Progenitor cell of endocrine pancreas (in vitro differentiated cells): ENCODE measurements around the gene ANXA2. TPM values are rescaled to one million over a fixed set of nuclear protein-coding genes. Genes with fewer than 3 reads are reported as not detected.
A peak's percentile ranks its signal among the peaks of the same experiment; 100 is the strongest.

Experiments used
- DNase-seq: peaks from one replicate; pipeline ENCODE4 v3.0.0; 2021; ENCODE audit warnings: low spot score; ENCODE audit not compliant: unreplicated experiment
- H3K27ac Mint-ChIP-seq: 2 replicates; pipeline ENCODE4 v1.8.0; 2021; ENCODE audit warnings: mild to moderate bottlenecking, moderate library complexity, mixed read lengths
- H3K27me3 Mint-ChIP-seq: 2 replicates; pipeline ENCODE4 v1.8.0; 2021; ENCODE audit warnings: mixed read lengths
- H3K36me3 Mint-ChIP-seq: 2 replicates; pipeline ENCODE4 v1.8.0; 2022; ENCODE audit warnings: mixed read lengths; ENCODE audit not compliant: insufficient read depth
- H3K4me1 Mint-ChIP-seq: 2 replicates; pipeline ENCODE4 v1.8.0; 2021; ENCODE audit warnings: low read depth, mixed read lengths
- H3K4me3 Mint-ChIP-seq: 2 replicates; pipeline ENCODE4 v1.8.0; 2021; ENCODE audit warnings: low read depth, mild to moderate bottlenecking, moderate library complexity, mixed read lengths
- H3K9me3 Mint-ChIP-seq: 2 replicates; pipeline ENCODE4 v1.8.0; 2021; ENCODE audit warnings: low read depth, mixed read lengths
- total RNA-seq: library from RNA; stranded (reverse); gene quantifications from 2 replicates; pipeline ENCODE4 v1.2.1, GENCODE V29; 2021
- TF ChIP-seq, protein P1 (sequence below): fragments of 200-600 bp; sonication (generic); IDR thresholded peaks from one replicate; pipeline ENCODE4 v1.5.0; 2021; ENCODE audit warnings: antibody characterized with exemption, mild to moderate bottlenecking; ENCODE audit not compliant: unreplicated experiment

The ANXA2 gene
- total RNA-seq, 1 donor from 2014 or later, result 311 TPM

DNA sequence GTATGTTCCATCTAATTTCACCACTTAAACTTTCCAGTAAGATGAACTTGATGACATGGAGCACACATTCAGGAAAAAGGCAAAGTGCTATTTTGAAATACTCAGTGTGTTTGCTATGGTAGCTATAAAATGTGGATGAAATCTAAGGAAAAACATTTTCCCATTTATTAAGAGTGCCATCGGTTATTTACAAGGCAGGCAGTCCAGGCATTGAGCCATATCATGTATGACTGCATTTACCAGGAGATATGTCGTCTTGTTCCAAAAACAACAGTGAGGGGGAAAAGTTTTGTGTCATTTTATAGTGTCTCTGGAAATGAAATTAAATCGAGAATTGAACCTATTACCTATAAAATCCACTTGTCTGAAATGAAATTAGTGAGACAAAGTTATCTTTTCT is 13.7 kb downstream of the ANXA2 start:
- no peak for DNase-seq
- Mint-ChIP-seq H3K36me3 (peaks cover 35% of the 10 kb centered on the region), H3K4me3 (no peak overlapping the region), H3K4me1 (peaks cover 17% of the 10 kb centered on the region), H3K9me3 (peaks cover 5% of the 10 kb centered on the region), H3K27me3 (no peaks in the 10 kb centered on the region), H3K27ac (no peak overlapping the region)
- TF ChIP-seq, protein P1, sequence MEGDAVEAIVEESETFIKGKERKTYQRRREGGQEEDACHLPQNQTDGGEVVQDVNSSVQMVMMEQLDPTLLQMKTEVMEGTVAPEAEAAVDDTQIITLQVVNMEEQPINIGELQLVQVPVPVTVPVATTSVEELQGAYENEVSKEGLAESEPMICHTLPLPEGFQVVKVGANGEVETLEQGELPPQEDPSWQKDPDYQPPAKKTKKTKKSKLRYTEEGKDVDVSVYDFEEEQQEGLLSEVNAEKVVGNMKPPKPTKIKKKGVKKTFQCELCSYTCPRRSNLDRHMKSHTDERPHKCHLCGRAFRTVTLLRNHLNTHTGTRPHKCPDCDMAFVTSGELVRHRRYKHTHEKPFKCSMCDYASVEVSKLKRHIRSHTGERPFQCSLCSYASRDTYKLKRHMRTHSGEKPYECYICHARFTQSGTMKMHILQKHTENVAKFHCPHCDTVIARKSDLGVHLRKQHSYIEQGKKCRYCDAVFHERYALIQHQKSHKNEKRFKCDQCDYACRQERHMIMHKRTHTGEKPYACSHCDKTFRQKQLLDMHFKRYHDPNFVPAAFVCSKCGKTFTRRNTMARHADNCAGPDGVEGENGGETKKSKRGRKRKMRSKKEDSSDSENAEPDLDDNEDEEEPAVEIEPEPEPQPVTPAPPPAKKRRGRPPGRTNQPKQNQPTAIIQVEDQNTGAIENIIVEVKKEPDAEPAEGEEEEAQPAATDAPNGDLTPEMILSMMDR, result no peak

DNA sequence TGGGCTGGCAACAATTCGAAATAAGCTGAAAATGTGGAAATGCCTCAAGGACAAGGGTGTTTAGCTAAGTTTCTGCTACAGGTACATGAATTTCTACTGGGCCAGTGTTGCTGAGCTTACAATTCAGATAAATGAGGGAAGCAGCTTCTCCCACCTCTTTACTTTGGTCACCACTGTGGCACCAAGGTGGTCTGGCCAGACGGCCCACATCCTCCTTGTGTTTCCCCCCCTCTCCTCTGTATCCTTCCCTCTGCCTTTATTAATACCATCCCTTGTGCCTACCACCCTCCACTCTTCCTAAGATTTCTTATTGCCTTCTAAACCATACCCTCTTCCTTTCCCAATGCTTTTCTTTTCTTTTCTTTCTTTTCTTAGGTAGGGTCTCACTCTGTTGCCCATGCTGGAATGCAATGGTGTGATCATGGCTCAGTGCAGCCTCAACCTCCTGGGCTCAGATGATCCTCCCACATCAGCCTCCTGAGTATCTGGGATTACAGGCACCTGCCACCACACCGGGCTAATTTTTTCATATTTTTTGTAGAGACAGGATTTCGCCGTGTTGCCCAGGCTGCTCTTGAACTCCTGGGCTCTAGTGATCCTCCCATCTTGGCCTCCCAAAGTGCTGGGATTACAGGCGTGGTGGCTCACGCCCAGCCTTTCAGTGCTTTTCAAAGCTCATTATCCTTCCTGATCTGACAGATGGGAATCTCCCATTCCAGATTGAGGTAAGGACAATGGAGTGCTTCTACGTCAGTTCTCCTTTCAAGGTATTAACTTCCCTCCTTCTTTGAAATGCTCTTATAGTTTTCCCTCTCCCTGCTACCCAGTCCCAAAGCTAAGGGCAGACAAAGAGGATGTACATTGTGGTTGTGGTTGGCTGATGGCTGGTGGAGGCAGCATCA is 14.8 kb downstream of the ANXA2 start:
- TF ChIP-seq, protein P1, result no peak
- Mint-ChIP-seq H3K4me3 (no peak overlapping the region), H3K27ac (peak overlapping the region; percentile 53), H3K27me3 (no peaks in the 10 kb centered on the region), H3K9me3 (peaks cover 5% of the 10 kb centered on the region), H3K4me1 (peaks cover 15% of the 10 kb centered on the region), H3K36me3 (peaks cover 36% of the 10 kb centered on the region)
- DNase-seq, result no peak

DNA sequence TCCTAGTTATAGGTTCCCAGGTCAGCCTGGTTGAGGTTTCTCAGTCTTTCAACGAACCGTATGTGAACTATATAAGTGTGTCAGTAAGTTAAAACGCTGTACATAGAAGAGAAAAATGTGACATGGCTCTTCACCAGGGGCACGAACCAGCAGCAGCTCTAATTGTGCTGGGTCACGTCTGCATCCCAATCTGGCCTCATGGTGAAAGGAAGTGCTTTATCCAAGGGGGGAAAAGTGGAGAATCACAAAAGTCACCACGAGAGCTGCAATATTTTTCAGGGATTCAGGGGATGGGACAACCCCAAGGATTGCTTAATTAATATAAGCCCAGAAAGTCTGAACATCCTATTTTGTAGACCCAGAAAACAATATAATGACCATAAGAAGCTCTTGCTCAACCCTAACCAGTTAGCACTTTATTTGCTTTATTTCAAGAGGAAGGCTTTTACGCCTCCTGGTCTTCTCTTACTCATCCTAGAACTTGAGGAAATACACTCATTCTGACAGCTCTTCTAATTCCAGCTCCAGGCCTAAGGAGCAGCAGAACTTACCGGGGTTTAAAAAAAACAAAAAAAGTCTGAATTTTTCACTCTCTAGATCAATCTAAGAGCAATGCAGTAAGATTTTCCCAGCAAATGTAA is 16.5 kb downstream of the ANXA2 start:
- TF ChIP-seq, protein P1, result no peak
- Mint-ChIP-seq H3K27ac (peak overlapping the region; percentile 35), H3K36me3 (peaks cover 32% of the 10 kb centered on the region), H3K27me3 (no peaks in the 10 kb centered on the region), H3K4me1 (peaks cover 14% of the 10 kb centered on the region), H3K4me3 (no peak overlapping the region), H3K9me3 (no peaks in the 10 kb centered on the region)
- DNase-seq, result no peak

DNA sequence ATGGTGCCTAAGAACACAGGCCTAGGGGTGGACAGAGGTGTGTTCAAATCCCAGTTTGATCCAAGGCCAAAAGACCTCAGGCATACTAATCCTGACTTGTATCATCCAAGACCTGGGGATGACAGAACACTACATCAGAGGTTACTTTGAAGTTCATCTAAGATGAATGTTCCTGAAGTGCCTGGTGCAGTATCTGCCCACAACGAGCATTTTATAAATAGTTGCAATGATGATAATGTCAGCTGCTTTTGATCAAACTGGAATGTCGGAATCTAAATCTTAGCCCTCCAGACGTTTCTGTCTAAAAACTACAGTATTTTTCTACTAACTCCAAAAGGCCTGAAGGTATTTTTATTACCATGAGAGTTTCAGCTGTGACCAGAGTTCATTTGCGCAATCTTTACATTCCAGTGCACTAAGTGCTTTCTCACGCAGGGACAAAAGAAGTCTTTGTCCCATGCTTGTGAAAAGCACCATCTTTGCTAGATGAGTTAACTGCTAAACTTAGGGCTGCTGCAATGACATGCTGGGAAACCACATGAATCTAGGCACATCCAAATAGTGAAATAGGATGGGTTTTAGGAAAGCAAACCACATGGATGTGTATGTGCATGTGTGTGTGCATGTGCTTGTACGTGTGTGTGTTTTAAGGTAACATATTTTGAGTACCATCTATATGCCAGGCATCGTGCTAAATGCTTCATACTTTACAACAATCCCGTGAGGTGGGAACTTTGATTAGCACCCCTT is 18.1 kb downstream of the ANXA2 start:
- H3K27ac Mint-ChIP-seq, result peak overlapping the region; percentile 98
- peaks cover 32% of the 10 kb centered on the region for H3K36me3 Mint-ChIP-seq
- TF ChIP-seq, protein P1, result no peak
- H3K4me1 Mint-ChIP-seq, result peaks cover 30% of the 10 kb centered on the region
- no peaks in the 10 kb centered on the region for H3K27me3 Mint-ChIP-seq
- H3K4me3 Mint-ChIP-seq, result peak overlapping the region; percentile 5
- no peaks in the 10 kb centered on the region for H3K9me3 Mint-ChIP-seq
- no peak for DNase-seq

DNA sequence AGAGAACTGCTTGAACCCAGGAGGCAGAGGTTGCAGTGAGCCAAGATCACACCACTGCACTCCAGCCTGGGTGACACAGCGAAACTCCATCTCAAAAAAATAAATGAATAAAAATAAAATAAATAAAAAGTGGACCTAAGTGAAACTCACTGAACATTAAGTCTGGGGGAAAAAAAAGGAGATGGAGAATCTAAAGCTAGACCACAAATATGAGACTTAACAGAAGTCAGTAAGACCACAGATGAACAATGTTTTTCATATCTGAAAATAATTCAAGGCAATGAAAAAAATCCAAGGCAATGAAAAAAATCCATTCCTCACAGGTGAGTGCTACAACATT is 18.6 kb downstream of the ANXA2 start:
- TF ChIP-seq, protein P1, result no peak
- H3K27ac Mint-ChIP-seq, result peak overlapping the region; percentile 98
- no peak for DNase-seq
- H3K36me3 Mint-ChIP-seq, result peaks cover 30% of the 10 kb centered on the region
- no peak overlapping the region for H3K4me3 Mint-ChIP-seq
- H3K9me3 Mint-ChIP-seq, result no peaks in the 10 kb centered on the region
- H3K27me3 Mint-ChIP-seq, result no peaks in the 10 kb centered on the region
- H3K4me1 Mint-ChIP-seq, result peaks cover 35% of the 10 kb centered on the region
